Fibroblast of upper back skin (primary cell): ENCODE measurements around the gene RNU1-3.
"Not testable (repeated sequence)": the region's sequence is repeated elsewhere in the genome, so short reads cannot be mapped to it uniquely, and the experiment has no call there.

Source experiments
- DNase-seq: peaks from one replicate; pipeline ENCODE4 v3.0.0-alpha.2; 2013

The RNU1-3 gene

DNA sequence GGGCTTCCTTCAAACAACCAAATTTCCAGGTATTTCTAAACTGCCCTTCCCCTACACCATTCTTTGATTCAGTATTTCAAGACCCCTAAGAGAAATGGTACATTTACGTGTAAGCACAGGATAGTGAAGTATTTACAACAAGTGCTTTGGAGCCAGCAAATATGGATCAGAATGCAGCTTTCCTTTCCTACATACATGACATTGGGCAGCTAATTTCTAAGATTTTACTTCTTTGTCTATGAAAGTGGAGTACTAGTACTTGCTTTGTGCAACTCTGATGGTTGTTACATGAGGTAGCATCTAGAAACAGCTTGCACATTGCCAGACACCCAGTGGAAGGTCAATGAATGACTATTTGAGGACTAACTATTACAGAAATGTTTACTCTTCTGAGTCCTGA lies 15.2 kb downstream of the RNU1-3 start:
- DNase-seq, result not testable (repeated sequence)

DNA sequence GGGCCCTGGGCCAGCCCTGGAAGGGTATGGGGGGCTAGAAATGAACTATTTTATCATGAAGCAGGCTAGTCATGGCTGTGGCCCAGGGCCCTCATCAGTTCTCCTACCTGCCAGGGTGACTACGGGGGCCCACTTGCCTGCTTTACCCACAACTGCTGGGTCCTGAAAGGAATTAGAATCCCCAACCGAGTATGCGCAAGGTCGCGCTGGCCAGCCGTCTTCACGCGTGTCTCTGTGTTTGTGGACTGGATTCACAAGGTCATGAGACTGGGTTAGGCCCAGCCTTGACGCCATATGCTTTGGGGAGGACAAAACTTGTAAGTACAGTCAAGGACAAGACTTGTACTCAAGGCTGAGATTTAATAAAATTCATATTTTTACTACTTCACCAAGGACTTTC lies 16.8 kb downstream of the RNU1-3 start:
- DNase-seq, result not testable (repeated sequence)

DNA sequence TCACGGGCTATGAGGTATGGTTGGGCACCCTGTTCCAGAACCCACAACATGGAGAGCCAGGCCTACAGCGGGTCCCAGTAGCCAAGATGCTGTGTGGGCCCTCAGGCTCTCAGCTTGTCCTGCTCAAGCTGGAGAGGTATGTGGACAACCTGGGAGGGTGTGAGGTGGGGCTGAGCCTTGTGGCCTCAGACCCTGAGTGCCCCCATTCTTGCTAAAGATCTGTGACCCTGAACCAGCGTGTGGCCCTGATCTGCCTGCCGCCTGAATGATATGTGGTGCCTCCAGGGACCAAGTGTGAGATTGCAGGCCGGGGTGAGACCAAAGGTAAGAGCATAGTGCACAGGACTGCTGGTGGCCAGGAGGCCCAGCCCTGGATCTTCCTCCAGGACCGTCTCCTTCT lies 17.4 kb downstream of the RNU1-3 start:
- not testable (repeated sequence) for DNase-seq

DNA sequence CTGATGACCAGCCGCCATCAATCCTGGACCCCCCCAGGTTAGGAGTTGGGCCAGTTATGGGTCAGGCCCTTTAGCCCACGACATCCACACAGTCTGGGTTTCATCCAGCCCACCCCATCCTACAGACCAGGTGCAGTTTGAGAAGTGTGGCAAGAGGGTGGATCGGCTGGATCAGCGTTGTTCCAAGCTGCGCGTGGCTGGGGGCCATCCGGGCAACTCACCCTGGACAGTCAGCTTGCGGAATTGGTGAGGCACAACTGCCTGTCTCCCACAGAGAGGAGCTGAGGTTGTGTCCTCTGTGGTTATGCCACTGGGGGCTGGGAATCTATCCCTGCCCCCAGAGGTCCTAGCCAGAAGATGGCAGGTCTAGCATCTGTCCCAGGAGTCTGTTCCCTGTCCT lies 18.0 kb downstream of the RNU1-3 start:
- DNase-seq, result not testable (repeated sequence)

DNA sequence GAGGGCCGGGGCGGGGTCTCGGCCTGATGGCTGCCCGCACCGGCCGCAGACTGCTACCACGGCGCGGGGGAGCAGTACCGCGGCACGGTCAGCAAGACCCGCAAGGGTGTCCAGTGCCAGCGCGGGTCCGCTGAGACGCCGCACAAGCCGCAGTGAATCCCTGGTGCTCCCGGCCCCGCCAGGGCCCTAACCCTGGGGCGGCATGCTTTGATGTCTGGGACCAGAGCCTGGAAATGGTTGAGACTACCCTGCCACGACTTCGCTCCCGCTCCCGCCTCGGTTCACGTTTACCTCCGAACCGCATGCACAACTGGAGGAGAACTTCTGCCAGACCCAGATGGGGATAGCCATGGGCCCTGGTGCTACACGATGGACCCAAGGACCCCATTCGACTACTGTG lies 18.5 kb downstream of the RNU1-3 start:
- DNase-seq, result not testable (repeated sequence)

DNA sequence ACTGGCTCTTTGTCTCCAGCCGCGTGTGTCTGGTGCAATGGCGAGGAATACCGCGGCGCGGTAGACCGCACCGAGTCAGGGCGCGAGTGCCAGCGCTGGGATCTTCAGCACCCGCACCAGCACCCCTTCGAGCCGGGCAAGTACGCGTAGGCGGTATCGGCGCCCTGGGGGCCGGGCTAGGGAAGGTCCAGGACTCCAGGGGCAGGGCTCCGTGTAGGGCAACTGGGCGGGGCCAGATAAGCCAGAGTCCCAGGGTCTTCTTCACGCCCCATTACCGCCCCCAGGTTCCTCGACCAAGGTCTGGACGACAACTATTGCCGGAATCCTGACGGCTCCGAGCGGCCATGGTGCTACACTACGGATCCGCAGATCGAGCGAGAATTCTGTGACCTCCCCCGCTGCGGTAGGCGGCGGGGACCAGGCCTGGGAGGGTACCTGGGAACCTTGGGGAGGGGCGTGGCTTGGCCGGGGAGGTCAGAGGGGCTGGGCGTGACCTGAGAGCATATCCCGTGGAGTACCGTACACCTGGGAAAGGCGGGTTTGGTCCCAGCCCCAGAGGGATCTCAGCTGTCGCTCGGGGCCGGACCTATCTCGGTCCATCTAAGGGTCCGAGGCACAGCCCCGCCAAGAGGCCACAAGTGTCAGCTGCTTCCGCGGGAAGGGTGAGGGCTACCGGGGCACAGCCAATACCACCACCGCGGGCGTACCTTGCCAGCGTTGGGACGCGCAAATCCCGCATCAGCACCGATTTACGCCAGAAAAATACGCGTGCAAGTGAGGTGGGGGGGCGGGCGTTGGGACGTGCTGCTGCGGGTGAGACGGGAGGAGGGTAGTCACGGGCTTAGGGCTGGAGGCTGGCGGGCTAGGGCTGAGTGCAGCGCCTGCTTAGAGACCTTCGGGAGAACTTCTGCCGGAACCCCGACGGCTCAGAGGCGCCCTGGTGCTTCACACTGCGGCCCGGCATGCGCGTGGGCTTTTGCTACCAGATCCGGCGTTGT lies 19.3 kb downstream of the RNU1-3 start:
- DNase-seq, result not testable (repeated sequence)

DNA sequence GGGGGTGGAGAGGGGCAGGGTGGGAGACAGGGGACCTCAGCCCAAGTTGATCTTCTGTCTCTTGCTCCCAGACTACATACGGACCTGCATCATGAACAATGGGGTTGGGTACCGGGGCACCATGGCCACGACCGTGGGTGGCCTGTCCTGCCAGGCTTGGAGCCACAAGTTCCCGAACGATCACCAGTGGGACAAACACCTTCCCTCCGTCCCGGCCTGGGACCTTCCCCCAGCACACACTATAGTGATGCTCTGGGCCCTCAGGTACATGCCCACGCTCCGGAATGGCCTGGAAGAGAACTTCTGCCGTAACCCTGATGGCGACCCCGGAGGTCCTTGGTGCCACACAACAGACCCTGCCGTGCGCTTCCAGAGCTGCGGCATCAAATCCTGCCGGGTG lies 20.0 kb downstream of the RNU1-3 start:
- DNase-seq, result not testable (repeated sequence)

DNA sequence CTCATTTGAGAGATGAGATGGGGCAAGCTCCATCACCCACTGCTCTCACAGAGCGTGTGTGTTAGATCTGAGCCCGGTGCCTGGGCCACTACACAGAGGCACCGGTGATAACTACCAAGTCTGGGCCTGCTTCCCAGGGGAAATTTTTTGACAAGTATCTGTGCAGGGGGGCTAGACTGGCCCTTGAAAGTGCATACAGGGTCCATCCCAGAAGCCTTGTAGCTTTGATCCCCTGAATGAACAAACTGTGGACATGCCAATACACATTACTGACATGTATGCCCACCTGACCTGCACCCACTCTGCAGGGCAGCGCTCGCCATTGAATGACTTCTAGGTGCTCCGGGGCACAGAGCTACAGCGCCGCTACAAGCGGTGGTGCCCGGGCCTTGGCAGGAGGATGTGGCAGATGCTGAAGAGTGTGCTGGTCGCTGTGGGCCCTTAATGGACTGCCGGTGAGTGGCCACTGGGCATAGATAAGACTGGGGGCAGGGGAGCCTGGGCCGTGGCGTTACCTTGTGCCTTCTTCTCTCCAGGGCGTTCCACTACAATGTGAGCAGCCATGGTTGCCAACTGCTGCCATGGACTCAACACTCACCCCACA lies 20.6 kb downstream of the RNU1-3 start:
- not testable (repeated sequence) for DNase-seq

DNA sequence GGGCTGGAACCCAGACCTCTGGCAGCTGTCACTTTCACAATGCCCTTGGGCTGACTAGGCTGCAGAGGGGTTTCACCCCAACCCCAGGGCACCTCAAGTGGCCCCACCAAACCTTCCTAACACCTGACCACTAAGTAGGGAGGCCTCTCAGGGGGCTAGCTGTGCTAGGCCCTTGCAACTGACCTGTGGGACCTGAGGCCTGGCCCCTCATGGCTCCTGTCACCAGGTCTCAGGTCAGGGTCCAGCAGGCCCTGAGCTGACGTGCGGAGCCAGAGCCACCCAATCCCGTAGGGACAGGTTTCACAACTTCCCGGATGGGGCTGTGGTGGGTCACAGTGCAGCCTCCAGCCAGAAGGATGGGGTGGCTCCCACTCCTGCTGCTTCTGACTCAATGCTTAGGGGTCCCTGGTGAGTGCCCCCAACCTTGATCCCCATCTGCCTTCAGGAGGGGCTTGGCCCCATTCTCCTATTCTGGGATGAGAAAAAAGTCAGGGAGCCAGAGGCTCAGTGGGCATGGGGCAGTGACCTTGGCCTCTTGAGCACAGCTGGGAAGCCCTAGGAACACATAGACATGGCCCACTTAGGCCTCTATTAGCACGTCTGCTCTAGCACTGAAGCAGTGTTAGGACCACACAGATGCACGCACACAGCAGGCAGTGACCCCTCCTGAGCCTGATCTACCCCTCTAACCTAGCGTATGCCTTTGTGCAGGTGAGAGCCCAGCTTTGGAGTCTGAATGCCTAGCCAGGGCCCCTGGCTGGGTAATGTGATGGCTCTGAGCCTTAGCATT lies 21.3 kb downstream of the RNU1-3 start:
- not testable (repeated sequence) for DNase-seq

DNA sequence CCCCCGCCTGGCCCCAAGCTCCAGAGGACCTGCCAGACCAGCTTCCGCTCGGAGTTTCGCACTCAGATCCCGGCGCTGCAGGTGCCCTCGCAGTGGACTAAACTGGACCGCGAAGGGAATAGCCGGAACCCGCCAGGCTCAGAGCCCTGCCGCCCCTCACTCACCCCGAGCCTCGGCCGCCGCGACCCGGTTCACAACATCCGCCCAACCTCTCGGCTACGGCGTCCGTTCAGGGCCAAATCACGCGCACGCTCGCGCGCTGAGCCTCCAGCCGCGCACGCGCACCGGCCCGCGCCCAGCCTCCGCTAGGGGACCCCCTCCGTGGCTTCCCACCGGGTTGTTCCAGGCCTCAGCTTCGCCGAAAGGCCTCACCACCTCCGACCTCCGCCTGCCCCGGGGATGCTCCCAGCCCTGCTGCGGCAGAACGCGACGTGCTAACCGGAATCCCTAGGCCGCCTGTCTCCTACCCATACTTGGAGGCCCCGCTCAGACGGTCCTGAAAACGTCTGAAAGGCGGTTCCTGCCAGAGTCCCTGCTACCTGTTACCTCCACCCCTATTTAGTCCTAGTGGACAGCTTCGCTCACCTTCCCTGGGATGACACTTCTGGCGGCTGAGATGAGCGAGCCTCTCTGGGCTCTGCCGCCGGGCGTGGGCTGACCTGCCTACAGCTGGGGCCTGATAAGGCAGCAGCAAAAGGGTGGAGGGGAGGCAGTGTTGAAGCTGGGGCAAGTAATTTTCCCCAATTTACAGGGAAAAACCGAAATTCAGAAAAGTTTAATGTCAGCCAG lies 22.1 kb downstream of the RNU1-3 start:
- peak; percentile 94 for DNase-seq

DNA sequence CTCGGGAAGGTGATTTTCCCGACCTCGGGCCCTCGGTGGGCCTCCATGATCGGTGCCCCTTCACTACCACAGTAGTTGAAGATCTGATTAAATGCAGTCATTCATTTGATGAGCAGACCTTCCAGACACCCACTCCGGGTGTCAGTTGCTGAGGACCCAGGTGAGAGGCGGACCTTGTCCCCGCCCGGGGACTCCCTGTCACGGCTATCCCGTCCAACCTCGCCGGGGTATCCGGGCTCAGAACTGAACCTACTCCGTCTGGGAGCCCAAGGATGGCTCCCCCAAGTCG lies 22.6 kb downstream of the RNU1-3 start:
- DNase-seq, result no peak

DNA sequence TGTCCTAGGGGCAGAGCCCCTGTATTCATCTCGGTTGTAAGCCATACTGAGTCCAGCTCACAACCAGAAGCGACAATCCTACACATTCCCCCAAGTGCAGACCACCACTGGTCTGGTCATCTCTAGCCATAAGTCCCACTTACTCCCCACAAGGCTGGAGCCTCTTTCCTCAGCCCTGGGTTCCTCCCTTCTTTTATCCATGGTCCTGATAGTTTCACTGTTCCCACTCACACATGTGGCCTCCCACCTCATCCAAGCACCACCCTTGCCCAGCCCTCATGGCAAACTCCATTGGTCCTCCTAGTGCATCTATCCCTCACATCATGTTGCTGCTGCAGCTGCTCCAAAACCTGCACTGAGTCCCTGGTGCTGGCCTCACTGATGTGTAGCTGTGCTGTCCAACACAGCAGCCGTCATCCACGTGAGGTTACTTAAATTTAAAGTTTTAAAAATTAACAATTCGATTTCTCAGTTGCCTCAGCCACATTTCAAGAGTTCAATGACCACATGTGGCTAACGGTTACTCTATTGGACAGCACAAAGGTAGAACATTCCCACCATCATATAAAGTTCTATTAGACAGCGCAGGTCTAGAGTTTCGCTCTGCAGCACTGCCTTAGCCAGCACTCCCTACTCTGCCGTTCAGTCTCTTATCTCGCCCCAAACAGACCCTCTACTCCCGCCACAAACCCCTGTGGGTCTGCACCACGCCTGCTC lies 23.1 kb downstream of the RNU1-3 start:
- not testable (repeated sequence) for DNase-seq

DNA sequence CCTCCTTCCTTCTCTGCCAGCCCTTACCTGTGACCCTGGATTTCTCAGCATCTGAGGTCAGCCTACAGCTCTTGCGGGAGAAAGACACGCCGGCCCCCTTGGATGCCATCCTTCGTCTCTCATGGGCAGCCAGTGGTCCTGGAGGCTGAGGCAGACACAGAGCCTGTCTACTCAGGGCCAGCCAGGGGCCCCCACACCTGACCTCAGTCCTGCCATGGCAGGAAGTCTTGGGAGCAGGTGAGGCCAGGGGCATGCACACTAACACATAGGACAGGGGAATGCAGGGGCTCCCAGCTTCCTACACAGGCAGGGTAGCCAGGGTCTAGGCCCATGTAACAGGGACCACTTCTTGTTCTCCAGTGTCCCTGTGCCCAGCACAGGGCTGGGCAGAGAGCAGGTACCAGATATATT lies 23.7 kb downstream of the RNU1-3 start:
- DNase-seq, result not testable (repeated sequence)

DNA sequence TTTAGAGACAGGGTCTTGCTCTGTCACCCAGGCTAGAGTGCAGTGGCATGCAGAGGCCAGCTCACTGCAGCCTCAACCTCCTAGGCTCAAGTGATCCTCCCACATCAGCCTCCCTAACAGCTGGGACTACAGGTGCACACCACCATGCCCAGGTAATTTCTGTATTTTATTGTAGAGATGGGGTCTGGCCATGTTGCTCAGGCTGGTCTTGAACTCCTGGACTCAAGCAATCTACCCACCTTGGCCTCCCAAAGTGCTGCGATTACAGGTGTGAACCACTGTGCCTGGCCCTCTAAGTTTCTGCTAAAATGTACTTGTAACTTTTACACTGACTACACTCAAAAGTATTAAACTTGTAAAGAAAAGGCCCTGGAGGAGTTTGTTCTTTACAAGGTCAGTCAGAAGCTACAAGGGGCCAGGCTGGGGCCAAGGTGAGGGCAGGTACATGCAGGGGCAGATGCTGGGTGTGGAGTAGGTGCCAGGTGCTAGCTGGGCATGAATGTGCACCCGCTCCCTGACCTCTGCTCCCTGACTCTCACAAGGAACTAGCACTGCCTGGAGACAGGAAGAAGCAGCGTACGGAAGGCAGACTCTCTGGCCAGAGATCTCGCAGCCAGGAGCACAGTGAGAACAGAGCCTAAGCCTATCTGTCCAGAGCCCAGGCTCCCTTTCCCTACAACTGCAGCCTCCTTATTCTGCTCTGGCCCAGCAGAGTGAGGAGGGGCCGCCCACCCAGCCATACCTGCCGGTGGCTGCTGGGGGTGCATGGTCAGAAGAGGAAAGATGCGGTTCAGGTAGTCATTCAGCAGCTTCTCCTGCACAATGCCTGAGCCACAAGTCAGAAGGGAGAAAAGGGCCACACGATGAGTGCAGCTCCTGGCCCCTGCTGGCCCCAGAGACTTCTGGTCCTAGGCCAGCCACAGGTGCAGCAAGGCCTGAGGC lies 24.5 kb downstream of the RNU1-3 start:
- not testable (repeated sequence) for DNase-seq

DNA sequence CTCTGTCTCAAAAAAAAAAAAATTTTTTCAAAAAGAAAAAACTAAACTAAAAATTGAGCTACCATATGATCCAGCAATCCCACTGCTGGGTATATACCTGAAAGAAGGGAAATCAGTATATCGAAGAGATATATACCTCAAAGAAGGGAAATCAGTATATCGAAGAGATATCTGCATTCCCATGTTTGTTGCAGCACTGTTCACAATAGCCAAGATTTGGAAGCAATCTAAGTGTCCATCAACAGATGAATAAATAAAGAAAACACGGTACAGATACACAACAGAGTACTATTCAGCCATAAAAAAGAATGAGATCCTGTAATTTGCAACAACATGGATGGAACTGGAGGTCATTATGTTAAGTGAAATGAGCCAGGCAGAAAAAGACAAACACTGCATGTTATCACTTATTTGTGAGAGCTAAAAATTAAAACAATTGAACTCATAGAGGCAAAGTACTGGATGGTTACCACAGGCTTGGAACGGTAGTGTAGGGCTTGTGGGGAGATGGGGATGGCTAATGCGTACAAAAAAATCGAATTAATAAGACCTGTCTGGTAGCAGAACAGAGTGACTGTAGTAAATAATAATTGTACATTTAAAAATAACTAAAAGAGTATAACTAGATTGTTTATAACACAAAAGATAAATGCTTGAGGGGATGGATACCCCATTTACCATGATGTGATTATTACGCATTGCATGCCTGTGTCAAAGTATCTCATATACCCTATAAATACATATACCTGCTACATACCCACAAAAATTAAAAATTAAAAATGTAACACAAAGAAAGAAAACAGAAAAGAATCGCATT lies 25.4 kb downstream of the RNU1-3 start:
- not testable (repeated sequence) for DNase-seq

DNA sequence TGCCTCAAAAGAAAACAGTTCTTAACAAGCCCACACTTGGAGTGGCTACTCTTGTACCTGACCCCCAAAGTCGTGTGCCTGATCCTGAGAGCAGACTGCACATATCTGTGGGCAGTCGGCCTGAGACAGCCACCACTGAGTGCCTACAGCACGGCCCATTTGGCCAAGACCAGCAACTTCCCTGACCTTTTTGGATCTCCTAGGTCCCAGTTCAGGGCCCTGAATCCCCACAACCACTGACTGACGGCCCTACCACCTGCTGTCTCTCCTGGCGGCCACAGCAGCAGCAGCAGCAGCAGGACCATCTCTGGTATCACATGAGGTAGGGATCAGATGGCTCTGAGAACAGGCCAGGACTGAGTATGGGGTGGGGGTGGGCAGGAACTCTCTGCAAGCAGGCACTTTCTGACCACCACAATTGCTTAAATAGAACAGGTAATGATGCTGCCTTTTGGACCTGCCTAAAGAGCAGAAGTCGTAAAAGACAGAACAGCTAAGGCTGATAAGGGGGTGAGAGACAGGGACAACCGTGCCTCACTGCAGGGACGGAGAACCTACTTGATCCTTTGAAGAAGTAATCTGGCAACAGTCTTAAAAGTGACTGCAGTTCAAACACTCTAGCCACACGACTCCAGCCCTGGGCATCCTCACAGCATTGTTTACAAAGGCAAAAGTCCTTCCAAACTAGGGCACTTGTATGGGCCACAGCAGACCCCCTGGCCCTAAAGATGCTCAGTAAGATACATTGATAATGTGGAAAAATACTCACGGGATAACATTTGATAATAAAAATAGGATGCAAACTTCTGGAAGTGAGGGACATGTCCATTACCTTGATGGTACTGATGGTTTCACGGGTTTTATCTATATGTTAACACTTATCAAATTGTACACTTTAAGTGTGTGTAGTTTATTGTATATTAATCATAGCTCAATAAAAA lies 27.4 kb downstream of the RNU1-3 start:
- not testable (repeated sequence) for DNase-seq

DNA sequence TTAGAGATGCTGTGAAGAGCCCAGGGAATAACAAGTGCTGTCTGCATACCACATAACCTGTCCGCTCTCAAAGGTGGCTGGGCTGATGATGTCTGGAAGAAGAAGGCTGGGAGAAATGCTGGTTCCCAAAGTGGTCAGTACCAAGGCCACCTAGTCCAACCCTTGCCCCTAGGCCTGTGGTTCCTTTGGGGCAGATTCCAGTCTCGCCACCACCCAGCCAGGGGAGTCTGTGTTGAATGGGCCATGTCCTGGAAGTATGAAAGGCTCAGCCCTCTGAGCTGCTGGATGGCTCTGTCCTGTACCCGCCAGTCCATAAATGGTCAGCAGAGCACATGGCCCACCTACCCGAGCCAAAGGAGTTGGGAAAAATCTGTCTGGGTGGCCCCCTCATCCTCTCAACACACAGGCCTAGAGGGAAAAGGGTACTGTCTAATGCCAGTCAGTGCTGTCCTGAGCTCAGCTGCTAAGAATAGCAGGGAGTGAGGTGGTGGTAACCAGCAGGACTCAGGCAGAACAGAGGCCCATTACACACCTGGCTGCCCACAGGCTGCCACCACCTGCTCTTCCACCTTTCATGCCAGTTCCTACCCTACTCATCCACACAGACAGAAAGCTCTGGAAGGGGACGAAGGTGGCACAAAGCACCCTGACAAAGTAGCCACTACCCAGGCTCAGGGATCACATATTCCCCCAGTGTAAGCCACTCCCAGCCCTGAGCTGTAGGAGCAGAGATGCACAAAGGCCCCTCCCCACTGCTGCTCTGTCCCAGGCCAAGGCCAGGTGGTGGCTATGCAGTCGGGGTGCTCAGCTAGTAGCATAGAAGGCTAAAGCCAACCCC lies 28.6 kb downstream of the RNU1-3 start:
- DNase-seq, result not testable (repeated sequence)
